Esophagus squamous epithelium (tissue), 4 donors: ENCODE data around the gene GABBR2.

ENCODE experiments used
- POLR2A ChIP-seq, 4 donors: fragments of 450-650 bp; IDR thresholded peaks; one replicate each; pipeline ENCODE4 v1.6.1; 2017; ENCODE audit warnings: antibody characterized with exemption in 4 of 4, mild to moderate bottlenecking in 4 of 4, moderate library complexity in 3 of 4
- TF ChIP-seq, protein P1 (sequence below), 6 experiments: fragments of 450-650 bp in 4 of 6; fragments of 200-600 bp in 2 of 6; sonication (generic) in 2 of 6; IDR thresholded peaks; one replicate each; pipeline ENCODE4 v1.5.1; 2016 to 2019; ENCODE audit warnings: antibody characterized with exemption in 6 of 6, mild to moderate bottlenecking in 4 of 6, moderate library complexity in 4 of 6

- TF ChIP-seq, protein P1, sequence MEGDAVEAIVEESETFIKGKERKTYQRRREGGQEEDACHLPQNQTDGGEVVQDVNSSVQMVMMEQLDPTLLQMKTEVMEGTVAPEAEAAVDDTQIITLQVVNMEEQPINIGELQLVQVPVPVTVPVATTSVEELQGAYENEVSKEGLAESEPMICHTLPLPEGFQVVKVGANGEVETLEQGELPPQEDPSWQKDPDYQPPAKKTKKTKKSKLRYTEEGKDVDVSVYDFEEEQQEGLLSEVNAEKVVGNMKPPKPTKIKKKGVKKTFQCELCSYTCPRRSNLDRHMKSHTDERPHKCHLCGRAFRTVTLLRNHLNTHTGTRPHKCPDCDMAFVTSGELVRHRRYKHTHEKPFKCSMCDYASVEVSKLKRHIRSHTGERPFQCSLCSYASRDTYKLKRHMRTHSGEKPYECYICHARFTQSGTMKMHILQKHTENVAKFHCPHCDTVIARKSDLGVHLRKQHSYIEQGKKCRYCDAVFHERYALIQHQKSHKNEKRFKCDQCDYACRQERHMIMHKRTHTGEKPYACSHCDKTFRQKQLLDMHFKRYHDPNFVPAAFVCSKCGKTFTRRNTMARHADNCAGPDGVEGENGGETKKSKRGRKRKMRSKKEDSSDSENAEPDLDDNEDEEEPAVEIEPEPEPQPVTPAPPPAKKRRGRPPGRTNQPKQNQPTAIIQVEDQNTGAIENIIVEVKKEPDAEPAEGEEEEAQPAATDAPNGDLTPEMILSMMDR (IDR thresholded peaks at IDR 0.05): no peak
- TF ChIP-seq POLR2A (IDR thresholded peaks at IDR 0.05): no peak
Observed at GRCh38 chr9:98568234-98568908, 140.4 kb downstream of the GABBR2 start.
